DND-41 (cell line): ENCODE data around the gene LMF2.

ENCODE experiments used
- CTCF ChIP-seq: IDR thresholded peaks from 2 replicates; pipeline ENCODE4 v1.5.1; 2012; ENCODE audit warnings: borderline replicate concordance, low read length, moderate library complexity, mild to moderate bottlenecking; ENCODE audit not compliant: poor library complexity, severe bottlenecking; ENCODE audit errors: extremely low read depth
- EZH2 ChIP-seq: IDR thresholded peaks from 3 replicates; pipeline ENCODE4 v1.6.1; 2012; ENCODE audit warnings: borderline replicate concordance, low read depth, mild to moderate bottlenecking, moderate library complexity, low read length, inconsistent platforms; ENCODE audit not compliant: severe bottlenecking

- no peak for TF ChIP-seq EZH2
- TF ChIP-seq CTCF, result no peak
Observed at GRCh38 chr22:50508897-50509296, 1.4 kb upstream of the LMF2 start.
